ENCODE measurements around the gene GIT1.
A peak's percentile ranks its signal among the peaks of the same experiment; 100 is the strongest.

GIT1 gene, protein sequence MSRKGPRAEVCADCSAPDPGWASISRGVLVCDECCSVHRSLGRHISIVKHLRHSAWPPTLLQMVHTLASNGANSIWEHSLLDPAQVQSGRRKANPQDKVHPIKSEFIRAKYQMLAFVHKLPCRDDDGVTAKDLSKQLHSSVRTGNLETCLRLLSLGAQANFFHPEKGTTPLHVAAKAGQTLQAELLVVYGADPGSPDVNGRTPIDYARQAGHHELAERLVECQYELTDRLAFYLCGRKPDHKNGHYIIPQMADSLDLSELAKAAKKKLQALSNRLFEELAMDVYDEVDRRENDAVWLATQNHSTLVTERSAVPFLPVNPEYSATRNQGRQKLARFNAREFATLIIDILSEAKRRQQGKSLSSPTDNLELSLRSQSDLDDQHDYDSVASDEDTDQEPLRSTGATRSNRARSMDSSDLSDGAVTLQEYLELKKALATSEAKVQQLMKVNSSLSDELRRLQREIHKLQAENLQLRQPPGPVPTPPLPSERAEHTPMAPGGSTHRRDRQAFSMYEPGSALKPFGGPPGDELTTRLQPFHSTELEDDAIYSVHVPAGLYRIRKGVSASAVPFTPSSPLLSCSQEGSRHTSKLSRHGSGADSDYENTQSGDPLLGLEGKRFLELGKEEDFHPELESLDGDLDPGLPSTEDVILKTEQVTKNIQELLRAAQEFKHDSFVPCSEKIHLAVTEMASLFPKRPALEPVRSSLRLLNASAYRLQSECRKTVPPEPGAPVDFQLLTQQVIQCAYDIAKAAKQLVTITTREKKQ

DNA sequence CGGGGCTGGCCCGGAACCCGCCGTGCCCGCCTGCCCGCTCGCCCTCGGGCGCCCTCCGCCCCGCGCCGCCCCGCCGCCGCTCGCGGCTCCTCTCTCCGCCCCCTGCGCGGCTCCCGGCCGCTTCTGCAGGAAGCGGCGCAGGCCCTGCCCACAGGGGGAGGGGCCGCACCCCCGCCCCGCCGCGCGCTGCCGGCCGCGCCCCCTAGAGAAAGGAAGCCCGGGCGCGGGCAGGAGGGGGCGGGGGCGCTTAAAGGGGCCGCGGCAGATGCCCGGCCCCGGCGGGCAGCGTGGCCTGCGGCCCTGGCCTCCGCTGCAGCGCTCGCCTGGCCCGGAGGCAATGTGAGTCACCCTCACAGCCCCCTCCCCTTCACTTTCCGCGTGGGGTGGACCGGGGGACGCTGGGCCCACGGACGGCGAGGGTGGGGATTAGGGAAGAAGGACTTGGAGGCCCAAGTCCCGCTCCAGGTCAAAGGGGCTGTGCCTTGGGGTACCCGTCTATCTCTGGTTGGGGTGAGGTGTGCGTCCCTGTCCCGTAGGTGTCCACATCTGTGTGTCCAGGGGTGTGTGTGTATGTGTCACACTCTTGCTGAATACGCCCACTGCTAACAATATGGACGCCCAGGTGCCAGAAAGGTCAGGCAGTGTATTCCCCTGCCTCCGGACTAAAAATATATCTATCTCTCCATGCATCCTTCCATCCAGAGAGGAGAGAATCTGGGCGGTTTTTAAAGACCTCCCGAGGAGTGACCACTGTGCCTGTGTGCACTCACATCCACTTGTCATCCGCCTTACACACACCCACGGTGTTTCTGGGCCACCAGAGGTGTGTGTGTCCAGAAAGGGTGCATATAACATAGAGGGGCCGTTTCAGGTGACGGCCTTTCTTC is at the start of gene GIT1:
TSS of gene GIT1 (minus strand) at position 125 of the 887 bp plus-strand sequence. CDS start 270 bp downstream, outside the sequence.
- DNase-seq (ENCODE audit: low read depth) = peak; percentile 77

DNA sequence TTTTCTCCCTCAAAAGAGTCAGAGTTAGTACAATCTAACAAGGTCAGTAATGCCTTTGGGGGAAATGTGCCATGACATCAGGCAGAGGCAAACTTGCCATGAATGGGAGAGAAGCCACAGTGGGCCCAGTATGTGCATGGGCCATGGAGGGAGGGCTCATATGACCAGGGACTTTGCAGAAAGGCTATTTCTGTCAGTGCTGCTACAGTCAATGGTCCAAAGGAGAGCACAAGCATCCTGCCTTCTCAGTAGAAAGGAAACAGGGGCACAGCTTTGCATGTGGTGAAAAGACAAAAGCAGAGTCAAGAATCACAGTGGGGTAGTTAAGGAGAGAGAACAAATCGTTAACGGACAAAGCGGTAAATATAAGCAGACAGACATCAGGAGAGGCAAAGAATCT is 44.4 kb upstream of the GIT1 start:
- no peak for DNase-seq (ENCODE audit: low read depth)

DNA sequence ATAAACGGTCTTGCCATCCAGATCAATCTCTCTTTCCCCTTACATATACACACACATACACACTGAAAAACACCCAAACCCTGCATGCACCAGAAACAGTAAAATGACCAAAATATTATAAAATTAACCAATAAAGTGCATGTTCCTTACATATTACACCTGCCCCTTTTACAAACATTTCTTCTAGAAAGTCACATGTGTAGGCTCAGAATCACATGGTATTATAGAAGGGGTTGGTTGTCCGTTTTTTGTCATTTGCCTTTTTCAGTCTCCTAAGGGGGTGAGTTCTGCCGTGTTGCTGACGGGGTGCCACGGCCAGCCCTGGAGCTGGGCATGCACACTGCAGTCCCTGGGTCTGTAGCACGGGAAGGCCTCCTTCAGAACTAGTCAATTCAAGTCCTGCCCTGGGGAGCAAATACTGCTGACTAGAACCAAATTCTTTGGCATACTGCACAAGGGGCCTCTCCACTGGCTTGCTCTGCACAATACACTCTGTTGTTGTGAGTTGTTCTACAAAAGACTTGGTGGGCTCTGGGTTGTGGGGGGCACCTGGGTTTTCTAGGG is 41.3 kb upstream of the GIT1 start:
- DNase-seq (ENCODE audit: low read depth) = no peak

DNA sequence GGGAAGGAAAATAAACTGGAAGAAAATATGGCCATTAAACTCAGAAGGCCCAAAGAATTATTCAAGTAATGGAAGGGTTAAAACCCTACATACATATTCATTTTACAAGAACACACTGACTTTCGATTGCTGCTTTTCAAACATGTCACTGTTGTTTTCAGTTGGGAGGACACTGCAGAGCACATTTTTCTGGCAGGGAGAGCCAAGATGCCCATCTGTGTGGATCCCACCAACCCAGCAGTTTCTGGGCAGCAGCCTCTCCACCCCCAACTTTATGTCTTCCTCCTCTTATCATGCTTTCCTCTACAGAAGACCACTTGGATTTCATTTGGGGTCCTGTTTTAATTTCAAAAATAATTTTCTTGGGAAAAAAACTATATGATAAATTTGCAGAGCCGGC is 40.4 kb upstream of the GIT1 start:
- no peak for DNase-seq (ENCODE audit: low read depth)

DNA sequence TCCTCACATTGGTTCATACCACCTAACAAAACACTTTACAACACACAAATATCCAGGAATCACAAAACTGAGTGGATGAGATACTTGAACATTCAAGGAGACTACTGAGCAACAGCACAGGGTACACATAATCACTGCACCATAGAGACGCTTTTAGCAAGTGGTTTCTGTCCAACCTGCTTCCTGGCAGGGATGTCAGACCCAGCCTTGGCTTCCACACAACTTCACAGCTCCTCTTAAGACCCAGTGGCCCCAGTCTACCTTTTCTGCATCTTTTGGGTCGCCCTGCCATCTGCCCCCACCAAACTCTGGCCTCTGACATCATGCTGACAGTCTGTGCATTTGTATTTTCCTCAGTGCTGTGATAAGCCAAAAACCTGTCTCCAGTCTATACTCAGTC is 39.2 kb upstream of the GIT1 start:
- DNase-seq (ENCODE audit: low read depth) = no peak

DNA sequence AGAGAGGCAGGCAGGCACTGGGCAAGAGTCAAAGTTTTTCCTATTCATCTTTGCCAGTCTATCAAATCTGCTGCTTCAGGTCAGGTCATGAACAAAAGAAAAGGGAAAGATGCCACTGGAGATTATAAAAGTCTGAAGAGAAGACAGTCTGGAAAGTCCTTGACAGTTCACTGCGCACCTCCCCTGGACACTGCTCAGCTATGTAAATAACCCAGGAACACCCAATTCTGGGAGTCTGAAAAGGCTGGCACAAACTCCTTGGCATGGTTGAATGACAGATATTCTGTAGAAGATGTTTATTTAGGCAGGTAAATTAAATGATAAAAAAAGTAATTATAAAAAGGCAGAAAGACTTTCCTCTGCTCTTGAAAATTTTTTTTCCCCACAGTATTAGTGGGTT is 38.5 kb upstream of the GIT1 start:
- DNase-seq (ENCODE audit: low read depth) = no peak

DNA sequence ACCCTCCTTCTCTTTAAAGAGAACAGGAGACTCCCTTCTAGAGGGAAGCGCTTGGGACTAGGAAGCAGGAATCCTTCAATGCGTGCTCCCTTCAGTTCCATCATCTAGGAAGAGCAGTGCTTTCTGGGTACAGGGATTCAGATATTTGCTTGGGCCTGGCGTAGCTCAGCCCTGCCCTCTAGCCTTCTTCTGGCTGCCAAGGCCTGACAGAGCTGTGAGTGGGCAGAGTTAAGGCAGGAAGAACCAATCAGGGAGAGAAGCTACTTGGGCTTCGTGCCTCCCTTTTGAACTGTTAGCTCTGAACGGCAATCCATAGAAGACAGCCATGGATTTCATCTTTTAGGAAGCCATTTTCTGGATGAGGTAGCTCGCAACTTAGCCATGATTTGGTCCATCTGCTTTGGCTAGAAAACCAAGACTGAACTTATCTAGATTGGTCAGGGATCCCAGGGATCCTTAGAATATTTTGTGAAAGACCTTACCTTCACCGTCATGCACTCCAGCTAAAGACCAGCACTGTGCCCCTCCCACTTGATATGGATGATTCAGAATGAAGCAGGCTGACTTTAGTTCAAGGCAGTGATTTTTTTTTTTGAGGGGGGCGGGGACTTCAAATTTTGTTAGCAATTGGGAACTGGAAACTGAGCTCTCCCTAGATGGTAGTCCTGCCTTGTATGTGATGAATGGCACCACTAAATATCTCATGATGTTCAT is 35.7 kb upstream of the GIT1 start:
- no peak for DNase-seq (ENCODE audit: low read depth)

DNA sequence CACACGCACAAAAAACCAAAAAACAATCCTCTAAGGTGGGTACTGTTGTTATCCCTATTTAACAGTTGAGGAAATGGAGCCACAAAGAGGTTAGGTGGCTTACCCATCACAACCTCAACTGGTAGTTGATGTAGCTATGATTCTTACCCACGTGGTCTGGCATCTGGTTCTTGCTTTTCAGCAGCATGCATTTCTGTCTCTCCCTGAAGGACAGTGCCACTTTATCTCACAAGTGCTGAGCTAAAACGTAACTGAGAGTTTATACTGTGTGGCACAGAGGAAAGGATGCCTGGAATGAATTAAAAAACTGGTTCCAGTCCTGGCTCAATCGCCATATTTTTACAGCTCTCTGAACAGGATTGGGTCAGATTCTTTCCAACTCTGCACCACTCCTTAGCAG is 35.1 kb upstream of the GIT1 start:
- DNase-seq (ENCODE audit: low read depth) = no peak

DNA sequence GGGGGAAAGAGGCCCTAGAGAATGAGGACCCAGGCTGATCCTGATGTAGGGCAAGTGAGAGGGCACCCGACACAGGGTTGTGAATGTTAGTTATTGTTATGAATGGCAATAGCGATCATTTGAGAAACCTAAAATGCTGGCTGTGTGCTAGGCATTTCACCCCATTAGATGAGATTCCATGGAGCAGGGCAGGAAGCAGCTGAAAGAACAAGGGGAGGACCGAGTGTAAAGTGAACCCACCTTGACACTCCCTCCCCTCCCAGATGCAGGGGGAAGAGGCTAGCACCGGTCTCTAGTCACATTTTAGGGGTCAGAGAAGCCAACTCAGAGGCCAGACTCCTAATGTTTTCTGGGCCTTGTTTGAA is 33.8 kb upstream of the GIT1 start:
- no peak for DNase-seq (ENCODE audit: low read depth)

DNA sequence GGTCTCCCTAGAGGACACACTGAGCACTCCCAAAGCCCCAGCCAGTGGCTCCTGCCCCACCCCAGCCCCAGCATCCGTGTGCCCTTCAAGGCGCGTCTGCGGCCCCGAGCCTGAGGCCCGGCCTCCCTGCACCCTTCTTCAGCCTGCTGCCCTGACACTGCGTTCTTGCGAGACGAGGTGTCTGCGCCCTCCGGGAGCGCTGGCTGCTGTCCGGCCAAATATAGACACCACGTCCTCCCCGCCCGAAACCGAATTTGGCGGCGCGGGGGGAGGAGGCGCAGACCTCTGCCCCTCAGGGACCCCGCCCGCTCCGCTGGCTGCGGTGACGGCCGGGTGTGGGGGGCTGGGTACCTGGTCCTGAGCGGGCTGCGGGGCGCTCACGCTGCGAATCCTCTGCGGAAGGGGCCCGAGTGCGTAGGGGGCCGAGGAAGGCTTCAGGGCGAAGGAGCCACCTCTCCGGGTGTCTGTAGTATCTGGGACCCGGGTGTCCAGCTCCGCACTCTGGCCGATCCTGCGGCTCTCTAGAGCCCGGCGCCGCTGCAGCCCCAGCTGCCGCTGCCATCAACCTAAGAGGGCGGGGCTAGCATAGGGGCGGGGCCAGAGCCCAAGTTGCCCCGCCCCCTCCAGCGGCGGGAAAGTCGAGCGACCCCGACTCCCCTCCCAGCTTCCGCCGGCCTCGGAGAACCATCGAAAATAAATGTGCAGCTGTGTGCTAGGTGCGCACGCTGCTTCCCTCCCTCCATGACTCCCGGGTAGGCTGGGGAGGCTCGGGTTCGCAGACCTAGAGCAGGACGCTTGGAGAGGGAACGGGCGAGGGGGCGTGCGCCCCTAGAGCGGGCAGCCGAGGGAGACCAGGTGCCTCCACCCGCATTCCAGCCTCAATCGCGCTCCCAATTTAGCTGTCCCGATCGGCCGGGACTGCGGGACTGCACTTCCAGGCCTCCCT is 33.2 kb upstream of the GIT1 start, which contains the start of gene CORO6:
TSS of gene CORO6 (minus strand) at position 576 of the 946 bp plus-strand sequence. CDS start 1,491 bp downstream, outside the sequence.
- DNase-seq (ENCODE audit: low read depth) = peak; percentile 63

DNA sequence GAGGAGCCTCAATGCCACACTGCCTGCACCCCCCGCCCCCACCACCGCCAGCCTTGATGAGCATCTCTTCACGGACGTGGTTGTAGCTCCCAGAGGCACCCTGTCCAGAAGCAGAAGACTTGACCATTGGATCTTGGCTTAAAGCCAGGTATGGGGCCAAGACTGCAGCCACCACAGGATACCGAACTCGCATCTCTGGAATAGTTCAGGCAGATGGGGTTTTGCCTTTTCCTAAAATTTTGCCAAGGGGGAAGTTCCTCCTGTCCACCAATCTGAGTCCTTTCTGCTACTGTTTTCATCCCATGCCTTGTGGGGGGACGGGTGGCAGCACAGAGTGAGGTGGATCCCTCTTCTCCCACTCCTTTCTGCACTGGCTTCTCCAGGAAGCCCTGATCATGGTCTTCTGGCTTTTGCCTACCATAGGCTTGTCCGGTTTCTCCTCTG is 32.3 kb upstream of the GIT1 start:
- no peak for DNase-seq (ENCODE audit: low read depth)

DNA sequence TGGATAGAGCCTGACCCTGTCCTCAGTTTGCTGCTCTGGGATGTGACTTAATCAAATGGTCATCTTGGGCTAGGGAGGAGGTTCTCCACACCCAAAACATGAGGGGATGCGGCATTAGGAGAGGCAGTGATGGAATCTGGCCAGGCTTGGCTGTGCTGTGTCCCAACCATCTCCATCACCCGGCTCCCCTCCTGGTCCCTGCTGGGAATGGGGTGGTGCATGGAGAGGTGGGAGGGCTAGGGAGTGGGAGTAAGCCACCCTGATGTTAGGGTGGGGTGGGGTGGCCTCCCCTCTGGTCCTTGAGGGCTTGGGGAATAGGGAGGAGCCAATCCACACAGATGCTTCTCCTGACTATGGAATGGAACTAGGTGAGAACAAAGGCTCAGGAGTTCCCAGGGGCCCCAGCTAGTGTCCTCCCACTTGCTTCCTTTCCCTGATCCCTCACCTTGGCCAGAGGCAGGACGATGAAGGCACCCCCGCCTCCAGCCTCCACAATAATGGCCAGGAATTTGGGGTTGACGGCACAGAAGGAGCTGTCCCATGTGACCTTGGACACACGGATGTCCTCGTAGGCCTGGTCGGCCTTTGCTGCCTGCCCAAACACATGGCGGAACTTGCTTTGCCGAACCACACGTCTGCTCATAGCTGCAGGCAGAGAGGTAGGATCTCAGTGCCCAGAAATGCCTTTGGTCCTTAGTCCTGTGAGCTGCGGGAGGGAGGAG is 31.5 kb upstream of the GIT1 start:
- no peak for DNase-seq (ENCODE audit: low read depth)

DNA sequence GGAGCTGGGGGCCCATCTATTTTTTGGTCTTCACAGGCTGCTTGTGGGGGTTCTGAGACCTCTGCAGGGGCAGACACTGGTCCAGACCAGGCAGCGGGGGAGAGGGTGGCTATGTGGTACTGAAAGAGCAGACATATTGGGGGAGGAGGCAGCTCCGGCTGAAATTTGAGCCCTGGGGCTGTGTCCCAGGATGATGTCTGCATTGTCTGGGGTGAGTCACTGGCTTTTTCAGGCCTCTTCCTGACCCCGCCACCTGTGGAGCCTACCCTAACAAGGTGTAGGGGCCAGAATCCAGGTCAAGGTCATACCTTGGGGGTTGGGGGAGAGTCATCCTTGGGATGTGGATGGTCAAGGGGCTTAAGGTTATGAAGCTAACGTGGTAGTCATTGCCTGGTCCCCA is 30.8 kb upstream of the GIT1 start:
- DNase-seq (ENCODE audit: low read depth) = no peak

DNA sequence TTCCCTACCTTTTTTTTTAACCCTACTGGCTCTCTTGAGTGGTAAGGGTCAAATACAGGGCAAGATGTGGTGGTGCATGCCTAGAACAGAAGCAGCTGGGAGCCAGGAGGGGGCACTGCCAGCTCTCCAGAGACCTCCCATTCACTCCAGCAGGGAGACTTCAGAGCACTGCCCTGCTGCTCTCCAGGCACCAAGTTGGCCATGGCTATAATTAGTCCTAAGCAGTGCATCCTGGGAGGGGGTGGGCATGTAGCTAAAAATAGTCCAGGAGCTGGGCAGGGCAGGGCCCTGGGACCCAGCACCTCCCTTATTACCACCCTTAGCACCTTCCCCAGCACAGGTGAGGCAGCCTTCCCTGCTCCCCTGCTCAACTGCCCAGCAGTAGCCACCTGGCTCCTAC is 29.8 kb upstream of the GIT1 start:
- DNase-seq (ENCODE audit: low read depth) = no peak

DNA sequence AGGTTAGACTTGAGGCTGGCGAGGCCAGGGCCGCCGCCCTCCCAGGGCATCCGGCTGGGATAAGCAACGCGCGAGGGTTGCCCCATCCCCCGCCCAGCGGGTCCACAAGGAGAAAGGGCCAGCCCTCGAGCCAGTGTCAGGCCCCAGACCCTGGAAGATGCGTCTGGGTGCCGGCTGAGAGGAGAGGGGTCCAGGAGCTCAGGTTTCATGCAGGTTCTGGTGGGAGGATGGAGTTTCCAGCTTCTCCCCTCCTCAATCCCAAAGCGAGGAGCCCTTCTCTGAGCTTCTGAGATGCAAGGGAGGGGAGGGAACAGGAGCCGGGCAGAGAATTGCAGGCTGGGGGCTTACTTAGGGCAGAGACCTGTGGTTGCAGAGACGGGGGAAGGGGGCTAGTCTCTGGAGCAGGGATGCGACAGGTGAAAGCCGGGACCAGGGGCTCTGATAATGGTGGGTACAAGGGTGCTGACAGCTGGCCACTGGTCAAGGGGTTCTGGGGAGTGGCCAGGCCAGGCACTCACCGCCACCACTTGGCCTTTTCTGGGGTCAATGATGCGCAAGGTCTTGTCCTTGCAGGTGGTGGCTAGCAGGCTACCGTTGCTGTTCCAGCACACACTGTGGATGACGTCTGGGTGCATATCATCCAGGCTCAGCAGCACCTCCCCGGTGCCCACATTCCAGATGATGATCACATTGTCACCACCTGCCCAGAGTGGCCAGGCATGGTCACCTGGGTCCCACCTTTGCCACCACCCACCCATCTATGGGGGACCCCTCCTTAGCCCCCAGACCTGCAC is 29.0 kb upstream of the GIT1 start:
- no peak for DNase-seq (ENCODE audit: low read depth)

DNA sequence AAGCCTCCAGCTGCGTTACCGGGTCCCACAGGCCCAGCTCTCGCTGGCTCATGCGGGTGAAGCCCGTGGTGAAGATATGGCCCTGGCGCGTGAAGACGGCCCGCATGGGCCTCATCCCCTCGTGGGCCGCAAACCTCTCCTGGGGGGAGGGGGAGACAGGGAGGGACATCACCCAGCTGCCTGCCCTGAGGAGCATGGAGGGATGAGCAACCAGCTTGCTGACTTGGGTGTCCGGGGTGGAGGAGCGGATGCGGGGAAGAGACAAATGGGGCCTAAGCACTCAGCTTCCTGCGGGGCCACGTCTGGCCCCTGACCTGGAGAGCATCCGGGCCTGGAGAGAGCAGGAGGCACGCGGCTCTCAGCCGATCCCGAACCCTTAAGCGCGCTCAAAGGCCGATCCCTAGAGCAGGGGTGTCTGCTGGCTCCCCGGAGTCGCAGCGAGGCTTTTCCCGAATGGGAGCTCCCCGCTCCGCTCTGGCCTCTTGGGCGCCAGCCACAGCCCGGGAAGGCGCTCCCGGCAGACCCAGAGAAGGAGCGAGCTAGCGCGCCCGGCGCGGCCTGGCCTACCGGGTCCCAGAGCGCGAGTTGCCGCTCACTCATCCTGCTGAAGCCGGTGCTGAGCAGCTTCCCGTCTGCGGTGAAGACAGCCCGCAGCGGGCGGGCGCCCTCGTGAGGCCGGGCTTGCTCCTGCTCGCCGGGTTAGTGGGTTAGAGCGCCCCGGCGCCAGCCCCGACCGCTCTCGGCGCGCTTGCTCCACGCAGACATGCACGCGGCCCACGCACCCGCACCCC is 28.2 kb upstream of the GIT1 start:
- DNase-seq (ENCODE audit: low read depth) = peak; percentile 79

DNA sequence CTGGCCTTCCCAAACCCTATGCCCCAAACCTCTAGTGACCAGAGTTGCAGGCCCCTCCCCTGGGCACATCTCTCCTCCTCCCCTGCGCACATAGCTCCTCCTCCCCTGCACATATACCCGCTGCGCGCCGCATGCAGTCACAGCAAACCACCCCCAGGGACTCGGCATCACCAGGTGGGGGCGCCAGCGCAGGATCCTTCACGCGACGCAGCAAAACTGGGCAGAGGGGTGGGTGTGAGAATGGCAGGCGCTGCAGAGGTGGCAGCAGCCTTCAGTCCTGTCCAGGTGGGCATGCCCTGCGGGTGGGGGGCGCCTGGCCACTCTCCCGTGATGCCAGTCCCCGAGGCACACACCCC is 27.7 kb upstream of the GIT1 start:
- peak; percentile 86 for DNase-seq (ENCODE audit: low read depth)

Data from activated T-cell treated with anti-CD3 and anti-CD28 coated beads for 1 hour (primary cell).